Activated T-helper 17 cell treated with anti-CD3 and anti-CD28 coated beads, Interleukin-2, amount 50 U/mL, for 72 hours (primary cell): ENCODE data around the gene FOXJ2. TPM values are rescaled to one million over a fixed set of nuclear protein-coding genes. Genes with fewer than 3 reads are reported as not detected.

ENCODE experiments used
- ATAC-seq: fragments of 150-1000 bp; cut with Tn5 transposase; replicated peaks from 2 replicates; pipeline ENCODE4 v1.10.0; 2021; ENCODE audit warnings: mild to moderate bottlenecking, moderate library complexity
- H3K27ac Mint-ChIP-seq: one replicate; pipeline ENCODE4 v1.8.0; 2022; ENCODE audit warnings: mixed read lengths
- H3K27me3 Mint-ChIP-seq: one replicate; pipeline ENCODE4 v1.8.0; 2022; ENCODE audit warnings: mixed read lengths
- H3K36me3 Mint-ChIP-seq: one replicate; pipeline ENCODE4 v1.8.0; 2022; ENCODE audit warnings: low read depth, mild to moderate bottlenecking, mixed read lengths
- H3K4me1 Mint-ChIP-seq: one replicate; pipeline ENCODE4 v1.8.0; 2022; ENCODE audit warnings: mixed read lengths
- H3K4me3 Mint-ChIP-seq: one replicate; pipeline ENCODE4 v1.8.0; 2022; ENCODE audit warnings: mild to moderate bottlenecking, mixed read lengths
- H3K9me3 Mint-ChIP-seq: one replicate; pipeline ENCODE4 v1.8.0; 2022; ENCODE audit warnings: mixed read lengths
- total RNA-seq, 2 donors: library from RNA; stranded (reverse); gene quantifications; one replicate each; pipeline ENCODE4 v1.2.3, GENCODE V29; 2022

Gene FOXJ2
- total RNA-seq, 2 donors from 2014 or later, result 14.3 to 15.1 TPM

- no peaks in the 10 kb centered on the region for H3K27me3 Mint-ChIP-seq
- H3K4me3 Mint-ChIP-seq, result peak overlapping the region; percentile 90
- H3K36me3 Mint-ChIP-seq, result peaks cover 41% of the 10 kb centered on the region
- no peaks in the 10 kb centered on the region for H3K9me3 Mint-ChIP-seq
- H3K4me1 Mint-ChIP-seq, result peaks cover 47% of the 10 kb centered on the region
- no peak for ATAC-seq
- peak overlapping the region; percentile 48 for H3K27ac Mint-ChIP-seq
These were observed 5.4 kb downstream of the FOXJ2 start for GRCh38 chr12:8037947-8038346.

GRCh38 chr12:8038659-8039114, 6.2 kb downstream of the FOXJ2 start:
- H3K4me3 Mint-ChIP-seq, result peak overlapping the region; percentile 90
- peak; percentile 75 for ATAC-seq
- no peaks in the 10 kb centered on the region for H3K27me3 Mint-ChIP-seq
- peak overlapping the region; percentile 48 for H3K27ac Mint-ChIP-seq
- no peaks in the 10 kb centered on the region for H3K9me3 Mint-ChIP-seq
- peaks cover 48% of the 10 kb centered on the region for H3K36me3 Mint-ChIP-seq
- peaks cover 44% of the 10 kb centered on the region for H3K4me1 Mint-ChIP-seq

- Mint-ChIP-seq H3K9me3 (no peaks in the 10 kb centered on the region), H3K36me3 (peaks cover 69% of the 10 kb centered on the region), H3K4me1 (peaks cover 32% of the 10 kb centered on the region), H3K27ac (no peak overlapping the region), H3K27me3 (no peaks in the 10 kb centered on the region), H3K4me3 (no peak overlapping the region)
- ATAC-seq, result no peak
These were observed 8.3 kb downstream of the FOXJ2 start for GRCh38 chr12:8040791-8041190.

DNA sequence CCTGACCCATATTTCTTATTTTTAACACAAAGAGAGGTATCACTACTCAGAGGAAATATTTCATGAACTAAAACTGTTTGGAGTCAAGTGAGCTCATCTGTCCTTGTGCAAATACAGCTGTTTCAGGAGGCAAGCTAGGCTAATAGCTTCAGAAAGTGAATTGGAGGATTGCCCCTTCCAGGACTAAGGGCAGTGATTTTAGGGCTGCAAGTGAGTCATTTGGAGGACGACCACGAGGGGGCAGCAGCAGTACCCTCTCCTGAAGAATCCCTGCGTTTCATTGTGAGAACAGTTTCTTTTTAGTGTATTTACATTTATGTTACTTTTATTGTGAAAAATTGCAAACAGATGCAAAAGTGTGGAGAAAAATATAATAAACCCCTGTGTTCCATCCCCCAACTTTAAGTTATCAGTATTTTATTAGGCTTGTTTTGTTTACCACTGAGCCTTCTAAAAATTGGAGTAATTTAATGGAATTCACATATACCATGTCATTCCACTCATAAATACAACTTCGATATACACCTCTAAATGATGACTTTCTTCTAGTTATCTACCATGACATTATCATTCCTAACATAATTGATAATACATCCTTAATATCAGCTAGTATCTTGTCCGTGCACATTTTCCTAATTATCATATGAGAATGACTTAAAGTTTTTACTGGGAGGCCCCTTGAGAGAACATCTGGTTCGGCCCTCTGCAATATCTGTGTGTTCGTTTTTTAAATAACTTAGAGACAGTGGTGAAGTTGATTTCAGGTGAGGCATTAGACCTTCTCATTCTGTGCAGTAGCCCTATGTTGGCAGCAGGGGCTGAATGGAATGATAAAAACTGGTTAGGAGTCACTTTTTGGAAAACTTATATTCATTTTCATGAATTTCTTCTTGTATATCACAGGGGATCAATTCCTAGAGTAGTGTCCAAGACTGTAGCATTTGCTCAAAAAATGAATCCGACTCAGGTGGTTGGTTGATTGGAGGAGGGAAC, 13.7 kb downstream of the FOXJ2 start:
- Mint-ChIP-seq H3K4me1 (peaks cover 14% of the 10 kb centered on the region), H3K4me3 (no peak overlapping the region), H3K27ac (peak overlapping the region; percentile 52), H3K27me3 (no peaks in the 10 kb centered on the region), H3K9me3 (no peaks in the 10 kb centered on the region), H3K36me3 (peaks cover 97% of the 10 kb centered on the region)
- ATAC-seq, result peak; percentile 64

DNA sequence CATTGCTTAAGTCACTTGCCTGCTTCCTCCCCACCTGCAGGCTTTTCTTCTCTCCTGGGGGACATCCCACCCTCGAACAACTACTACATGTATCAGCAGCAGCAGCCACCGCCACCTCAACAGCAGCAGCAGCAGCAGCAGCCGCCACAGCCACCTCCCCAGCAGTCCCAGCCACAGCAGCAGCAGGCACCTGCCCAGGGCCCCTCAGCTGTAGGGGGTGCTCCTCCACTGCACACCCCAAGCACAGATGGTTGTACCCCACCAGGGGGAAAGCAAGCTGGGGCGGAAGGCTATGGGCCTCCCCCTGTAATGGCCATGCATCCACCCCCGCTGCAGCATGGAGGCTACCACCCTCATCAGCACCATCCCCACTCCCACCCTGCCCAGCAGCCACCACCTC, 15.3 kb downstream of the FOXJ2 start:
- Mint-ChIP-seq H3K4me3 (no peak overlapping the region), H3K9me3 (no peaks in the 10 kb centered on the region), H3K27me3 (no peaks in the 10 kb centered on the region), H3K36me3 (peaks cover 97% of the 10 kb centered on the region), H3K4me1 (peaks cover 14% of the 10 kb centered on the region), H3K27ac (no peak overlapping the region)
- ATAC-seq, result no peak

DNA sequence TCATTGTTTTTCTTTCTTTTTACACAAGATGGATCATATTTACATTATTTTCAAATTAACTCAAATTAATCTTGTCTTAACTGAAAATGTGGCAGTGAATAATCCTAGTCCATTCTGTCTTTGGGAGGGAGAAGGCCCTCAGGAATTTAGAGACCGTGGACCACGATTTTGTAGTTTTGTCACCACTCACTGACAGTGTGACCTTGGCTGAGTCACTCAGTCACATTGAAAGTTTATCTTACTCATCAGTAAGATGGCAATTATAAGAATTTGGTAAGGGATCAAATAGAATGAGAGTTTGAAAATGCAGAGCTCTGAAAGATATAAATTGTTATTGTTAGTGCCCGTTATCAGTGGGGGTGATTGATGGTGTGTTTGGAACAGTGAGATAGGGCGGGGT, 16.4 kb downstream of the FOXJ2 start:
- Mint-ChIP-seq H3K4me3 (peak overlapping the region; percentile 39), H3K9me3 (no peaks in the 10 kb centered on the region), H3K36me3 (peaks cover 97% of the 10 kb centered on the region), H3K4me1 (peaks cover 14% of the 10 kb centered on the region), H3K27ac (peak overlapping the region; percentile 81), H3K27me3 (no peaks in the 10 kb centered on the region)
- ATAC-seq, result peak; percentile 84

- ATAC-seq, result no peak
- Mint-ChIP-seq H3K27ac (peak overlapping the region; percentile 41), H3K9me3 (no peaks in the 10 kb centered on the region), H3K36me3 (peaks cover 97% of the 10 kb centered on the region), H3K4me3 (no peak overlapping the region), H3K27me3 (no peaks in the 10 kb centered on the region), H3K4me1 (peaks cover 14% of the 10 kb centered on the region)
These were observed 18.2 kb downstream of the FOXJ2 start for GRCh38 chr12:8050600-8051250.

DNA sequence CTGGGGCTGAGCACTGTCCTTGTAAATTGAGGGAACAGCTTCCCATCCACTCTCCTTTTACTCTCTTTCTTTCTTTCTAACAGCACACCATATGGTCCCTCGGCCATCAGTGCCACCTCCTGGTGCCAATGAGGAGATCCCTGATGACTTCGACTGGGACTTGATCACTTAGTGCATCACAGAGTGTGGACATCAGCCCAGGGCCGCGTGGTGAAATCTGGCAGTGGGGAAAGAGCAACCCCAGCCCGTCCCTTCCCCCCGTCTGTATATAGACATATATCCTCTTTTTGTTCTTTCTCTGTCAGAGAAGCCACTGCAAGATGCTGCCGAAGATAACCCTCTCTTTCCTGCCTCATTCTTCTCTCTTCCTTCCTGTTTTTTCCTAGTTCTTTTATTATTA, 20.2 kb downstream of the FOXJ2 start:
- no peaks in the 10 kb centered on the region for H3K27me3 Mint-ChIP-seq
- no peak overlapping the region for H3K4me3 Mint-ChIP-seq
- H3K4me1 Mint-ChIP-seq, result peaks cover 17% of the 10 kb centered on the region
- H3K27ac Mint-ChIP-seq, result no peak overlapping the region
- H3K9me3 Mint-ChIP-seq, result no peaks in the 10 kb centered on the region
- H3K36me3 Mint-ChIP-seq, result peaks cover 78% of the 10 kb centered on the region
- ATAC-seq, result no peak

DNA sequence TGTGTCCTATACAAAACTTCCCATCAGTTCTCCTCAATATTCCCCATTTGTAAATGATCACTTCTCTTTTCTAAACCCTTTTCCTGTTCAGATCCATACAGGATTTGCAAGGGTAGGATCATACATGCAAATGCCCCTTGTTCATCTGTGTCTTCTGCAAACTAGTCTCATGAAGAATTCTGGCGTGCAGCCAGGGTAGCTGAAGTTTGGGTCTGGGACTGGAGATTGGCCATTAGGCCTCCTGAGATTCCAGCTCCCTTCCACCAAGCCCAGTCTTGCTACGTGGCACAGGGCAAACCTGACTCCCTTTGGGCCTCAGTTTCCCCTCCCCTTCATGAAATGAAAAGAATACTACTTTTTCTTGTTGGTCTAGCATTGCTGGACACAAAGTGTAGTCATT, 22.3 kb downstream of the FOXJ2 start:
- no peak overlapping the region for H3K4me3 Mint-ChIP-seq
- peaks cover 6% of the 10 kb centered on the region for H3K4me1 Mint-ChIP-seq
- H3K36me3 Mint-ChIP-seq, result peaks cover 57% of the 10 kb centered on the region
- no peaks in the 10 kb centered on the region for H3K27me3 Mint-ChIP-seq
- no peaks in the 10 kb centered on the region for H3K9me3 Mint-ChIP-seq
- no peak for ATAC-seq
- peak overlapping the region; percentile 16 for H3K27ac Mint-ChIP-seq

GRCh38 chr12:8057306-8057705, 24.8 kb downstream of the FOXJ2 start:
- Mint-ChIP-seq H3K27ac (peak overlapping the region; percentile 22), H3K36me3 (peaks cover 35% of the 10 kb centered on the region), H3K4me3 (peak overlapping the region; percentile 0), H3K9me3 (no peaks in the 10 kb centered on the region), H3K4me1 (peaks cover 10% of the 10 kb centered on the region), H3K27me3 (no peaks in the 10 kb centered on the region)
- ATAC-seq, result no peak

DNA sequence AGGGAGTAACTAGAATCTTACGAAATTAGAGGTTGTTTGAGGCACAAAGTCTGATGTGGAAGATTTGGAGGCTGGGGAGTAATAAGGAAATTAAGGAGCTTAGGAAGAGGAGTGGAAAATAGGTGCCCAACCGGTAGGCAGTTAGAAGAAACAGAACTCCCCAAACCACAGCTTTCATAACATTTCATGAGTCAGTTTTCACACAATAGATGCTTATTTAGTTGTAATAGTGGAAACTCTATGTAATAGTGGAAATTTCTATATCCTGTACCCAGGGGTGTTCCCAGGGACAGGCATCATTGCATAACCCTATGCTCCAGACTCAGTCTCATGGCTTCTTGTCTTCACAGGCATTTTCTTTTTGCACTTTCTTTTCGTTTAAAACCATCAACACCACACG, 25.3 kb downstream of the FOXJ2 start:
- Mint-ChIP-seq H3K4me1 (peaks cover 10% of the 10 kb centered on the region), H3K4me3 (peak overlapping the region; percentile 0), H3K9me3 (no peaks in the 10 kb centered on the region), H3K27me3 (no peaks in the 10 kb centered on the region), H3K27ac (peak overlapping the region; percentile 22), H3K36me3 (peaks cover 29% of the 10 kb centered on the region)
- ATAC-seq, result peak; percentile 88

DNA sequence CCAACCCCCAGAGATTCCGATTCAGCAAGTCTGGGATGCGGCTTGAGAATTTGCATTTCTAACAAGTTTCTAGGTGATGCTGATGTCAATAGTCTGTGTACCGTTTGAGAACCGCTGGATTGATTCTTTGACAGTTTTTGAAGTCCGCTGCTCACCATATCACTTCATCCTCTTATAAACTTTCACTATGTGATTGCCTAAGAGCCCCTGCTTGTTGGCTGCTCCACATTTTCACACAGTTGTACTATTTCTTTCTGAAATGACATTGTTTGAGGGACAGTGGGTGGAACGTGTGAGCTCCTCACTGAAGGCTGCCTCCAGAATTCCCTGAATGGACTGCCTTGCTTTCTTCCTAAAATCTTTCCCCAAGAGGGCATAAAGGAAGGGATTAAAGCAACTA, 26.0 kb downstream of the FOXJ2 start:
- no peak overlapping the region for H3K4me3 Mint-ChIP-seq
- no peaks in the 10 kb centered on the region for H3K9me3 Mint-ChIP-seq
- H3K27ac Mint-ChIP-seq, result no peak overlapping the region
- no peaks in the 10 kb centered on the region for H3K27me3 Mint-ChIP-seq
- no peak for ATAC-seq
- H3K4me1 Mint-ChIP-seq, result peaks cover 10% of the 10 kb centered on the region
- H3K36me3 Mint-ChIP-seq, result peaks cover 23% of the 10 kb centered on the region

DNA sequence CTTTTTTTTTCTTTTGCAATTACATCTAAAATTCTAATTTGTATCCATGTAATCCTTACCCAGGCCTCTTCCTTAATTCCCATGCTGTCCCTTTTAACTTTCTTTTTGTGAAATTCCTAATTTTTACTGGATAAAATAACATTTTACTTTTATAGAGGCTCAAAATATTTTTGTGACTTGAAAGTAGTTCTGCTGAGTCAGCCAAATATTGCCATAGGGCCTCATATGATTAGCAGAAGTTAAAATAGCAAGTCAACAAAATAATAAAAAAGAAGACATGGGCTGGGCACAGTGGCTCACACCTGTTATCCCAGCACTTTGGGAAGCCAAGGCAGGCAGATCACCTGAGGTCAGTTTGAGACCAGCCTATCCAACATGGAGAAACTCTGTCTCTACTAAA, 31.6 kb downstream of the FOXJ2 start:
- Mint-ChIP-seq H3K9me3 (no peaks in the 10 kb centered on the region), H3K27ac (no peak overlapping the region), H3K4me1 (peaks cover 27% of the 10 kb centered on the region), H3K36me3 (no peaks in the 10 kb centered on the region), H3K4me3 (peak overlapping the region; percentile 80), H3K27me3 (no peaks in the 10 kb centered on the region)
- no peak for ATAC-seq

DNA sequence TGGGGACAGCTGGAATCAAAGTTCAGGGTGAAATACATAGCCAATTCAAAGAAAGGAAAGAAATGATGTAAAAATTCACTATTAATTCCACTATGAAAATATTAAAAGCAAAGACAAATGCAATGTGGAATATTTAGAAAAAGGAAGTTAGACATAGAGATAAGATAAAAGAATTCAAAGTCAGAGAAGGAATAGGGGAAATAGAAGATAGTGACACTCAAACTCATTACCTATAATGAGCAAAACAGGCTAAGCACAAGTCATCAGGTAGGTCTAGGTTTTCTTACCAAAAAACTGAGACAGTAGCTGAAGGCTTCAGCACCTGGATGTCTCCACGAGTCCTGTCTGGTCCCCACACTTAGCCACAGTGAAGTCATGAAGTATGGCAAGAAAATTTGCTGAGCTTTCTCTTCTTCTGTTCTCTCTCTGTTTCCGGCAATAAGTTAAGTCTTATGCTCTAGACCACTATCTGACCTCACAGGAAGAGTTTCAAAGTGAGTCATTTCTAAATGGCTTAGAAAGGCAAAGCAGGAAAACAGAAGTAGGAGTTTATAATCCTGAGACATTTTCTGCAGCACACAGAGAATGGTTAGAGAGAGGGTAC, 33.6 kb downstream of the FOXJ2 start, which contains the start of gene C3AR1:
Gene C3AR1, minus strand, starts transcription at position 369 of the 604 bp plus-strand sequence. CDS start 6,174 bp downstream, outside the sequence.
- Mint-ChIP-seq H3K4me1 (peaks cover 37% of the 10 kb centered on the region), H3K4me3 (peak within 1 kb of the TSS; percentile 80), H3K27me3 (no peaks in the 10 kb centered on the region), H3K36me3 (no peaks in the 10 kb centered on the region), H3K9me3 (no peaks in the 10 kb centered on the region), H3K27ac (peak within 1 kb of the TSS; percentile 90)
- peak; percentile 99 for ATAC-seq
